ENCODE data around the gene TBC1D14.
A peak's percentile ranks its signal among the peaks of the same experiment; 100 is the strongest.

DNA sequence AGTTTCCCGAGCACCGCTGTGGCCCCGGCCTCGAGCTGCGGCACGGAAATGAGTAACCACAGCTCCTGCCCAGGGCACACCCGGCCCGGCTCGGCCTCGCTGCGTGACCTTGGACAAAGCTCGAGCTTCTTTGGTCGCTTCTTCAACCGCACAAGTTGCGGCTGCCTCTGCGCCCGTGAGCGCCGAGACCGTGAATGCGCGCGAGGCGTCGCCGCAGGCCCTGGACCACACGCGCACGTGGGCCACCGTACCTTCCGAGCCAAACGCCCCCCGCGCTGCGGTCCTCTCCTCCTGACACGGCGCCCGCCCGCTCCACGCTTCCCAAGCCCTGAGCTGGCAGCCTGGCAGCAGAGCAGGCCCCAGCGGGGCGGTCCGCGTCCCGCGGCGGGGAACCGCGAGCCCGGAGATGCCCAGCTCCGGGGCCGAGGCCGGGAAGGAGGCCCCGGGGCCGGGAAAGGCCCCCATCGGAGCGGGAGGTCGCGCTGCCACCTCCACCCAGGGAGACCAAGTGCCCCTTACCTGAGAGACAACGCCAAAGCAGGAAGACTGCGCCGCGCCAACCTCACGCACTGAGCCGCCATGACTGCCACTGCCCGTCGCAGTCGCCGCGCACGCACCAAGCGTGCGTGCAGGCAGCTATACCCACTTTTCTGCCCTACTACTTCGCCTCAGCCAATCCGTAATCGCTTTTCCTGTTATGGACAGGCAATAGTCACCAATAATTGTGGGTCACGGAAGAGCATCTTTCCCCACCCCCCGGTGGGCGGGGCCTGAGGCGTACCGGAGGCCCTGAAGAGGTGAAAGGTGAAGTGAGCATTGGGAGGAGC lies 158.0 kb downstream of the TBC1D14 start, which contains the start of gene GRPEL1:
- TF ChIP-seq POLR2A (IDR thresholded peaks at IDR 0.05; ENCODE audit: low read depth, low read length), result peak; percentile 97
- peak; percentile 95 for TF ChIP-seq POLR2AphosphoS5 (IDR thresholded peaks at IDR 0.05; ENCODE audit: low read depth, low read length)

Measured in GM12891 (cell line).